ENCODE data around the gene PLK3.
"Not testable (repeated sequence)": the region's sequence is repeated elsewhere in the genome, so short reads cannot be mapped to it uniquely, and the experiment has no call there.

The PLK3 gene

DNA sequence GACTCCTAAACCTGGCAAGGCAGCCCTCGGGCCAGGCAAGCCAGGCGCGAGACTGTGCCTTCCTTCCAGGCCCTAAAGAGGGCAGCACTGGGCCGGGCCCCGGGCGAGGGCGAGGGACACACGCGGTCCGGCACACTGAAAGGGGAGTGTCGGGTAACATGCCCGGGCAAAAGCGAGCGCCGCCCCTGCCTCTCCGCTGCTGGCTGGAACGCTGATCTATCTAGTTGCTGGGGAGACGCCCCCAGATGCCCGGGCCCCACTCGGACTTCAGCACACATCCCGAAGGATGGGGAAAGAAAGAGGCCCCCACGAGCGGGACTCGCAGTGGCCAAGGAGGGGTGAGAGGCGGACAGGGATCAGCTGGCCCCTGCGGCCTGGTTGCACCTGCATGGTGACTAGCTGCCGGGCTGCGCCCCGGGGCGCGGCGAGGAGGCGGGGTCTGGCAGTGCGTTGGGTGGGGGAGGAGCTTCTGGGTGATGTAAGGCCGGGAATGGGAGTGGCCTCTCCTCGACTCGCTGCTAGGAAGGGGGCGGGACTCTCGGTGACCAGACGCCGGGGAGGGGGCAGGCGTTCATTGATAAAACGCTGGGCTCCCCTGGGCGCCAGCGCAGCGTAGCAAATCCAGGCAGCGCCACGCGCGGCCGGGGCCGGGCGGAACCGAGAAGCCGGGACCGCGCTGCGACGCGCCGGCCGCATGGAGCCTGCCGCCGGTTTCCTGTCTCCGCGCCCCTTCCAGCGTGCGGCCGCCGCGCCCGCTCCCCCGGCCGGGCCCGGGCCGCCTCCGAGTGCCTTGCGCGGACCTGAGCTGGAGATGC lies at the start of gene PLK3:
TSS of gene PLK3 (plus strand) at position 608 of the 815 bp plus-strand sequence. CDS start at position 695, 87 bp downstream.
- TF ChIP-seq CTCF (IDR thresholded peaks at IDR 0.05; ENCODE audit: insufficient read depth, low read depth, low read length, missing control alignments): peak; percentile 91
- DNase-seq (ENCODE audit: low read depth): peak; percentile 99
- H3K4me3 ChIP-seq (ENCODE audit: low read depth, low read length): peak within 1 kb of the TSS; percentile 91

GRCh38 chr1:44757420-44757819 lies 42.8 kb upstream of the PLK3 start:
- no peak for TF ChIP-seq CTCF (IDR thresholded peaks at IDR 0.05; ENCODE audit: insufficient read depth, low read depth, low read length, missing control alignments)
- DNase-seq (ENCODE audit: low read depth): peak; percentile 61
- no peak overlapping the region for H3K4me3 ChIP-seq (ENCODE audit: low read depth, low read length)

DNA sequence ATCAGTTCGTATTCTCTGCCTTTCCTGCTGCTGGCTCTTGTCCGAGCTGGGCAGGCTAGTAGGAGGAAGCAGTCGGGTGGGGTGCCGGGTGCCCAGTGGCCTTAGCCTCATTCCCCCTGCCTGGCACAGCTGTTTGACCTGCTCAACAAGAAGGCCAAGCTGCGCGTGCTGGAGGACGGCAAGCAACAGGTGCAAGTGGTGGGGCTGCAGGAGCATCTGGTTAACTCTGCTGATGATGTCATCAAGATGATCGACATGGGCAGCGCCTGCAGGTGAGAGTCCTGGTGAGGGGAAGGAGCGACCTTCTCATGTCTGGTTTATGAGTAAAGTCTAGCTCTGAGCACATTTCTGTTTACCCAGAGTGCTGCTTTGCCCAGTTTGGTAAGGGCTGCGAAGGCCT lies 41.1 kb upstream of the PLK3 start:
- no peak overlapping the region for H3K4me3 ChIP-seq (ENCODE audit: low read depth, low read length)
- no peak for DNase-seq (ENCODE audit: low read depth)
- TF ChIP-seq CTCF (IDR thresholded peaks at IDR 0.05; ENCODE audit: insufficient read depth, low read depth, low read length, missing control alignments): no peak

- TF ChIP-seq CTCF (IDR thresholded peaks at IDR 0.05; ENCODE audit: insufficient read depth, low read depth, low read length, missing control alignments): no peak
- no peak for DNase-seq (ENCODE audit: low read depth)
- H3K4me3 ChIP-seq (ENCODE audit: low read depth, low read length): no peak overlapping the region
Observed at GRCh38 chr1:44760876-44761275, 39.3 kb upstream of the PLK3 start.

DNA sequence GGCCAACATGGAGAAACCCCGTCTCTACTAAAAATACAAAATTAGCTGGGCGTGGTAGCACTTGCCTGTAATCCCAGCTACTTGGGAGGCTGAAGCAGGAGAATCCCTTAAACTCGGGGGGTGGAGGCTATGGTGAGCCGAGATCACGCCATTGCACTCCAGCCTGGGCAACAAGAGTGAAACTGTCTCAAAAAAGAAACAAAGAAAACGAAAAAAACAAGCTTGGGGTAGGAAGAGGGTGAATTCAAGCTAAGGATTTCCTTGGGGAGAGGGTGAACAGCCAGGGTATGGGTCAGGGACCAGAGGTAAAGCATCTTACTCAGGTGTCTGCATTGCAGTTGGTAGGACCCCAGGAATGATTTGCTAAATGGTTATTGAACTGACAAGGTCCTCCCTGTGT lies 33.8 kb upstream of the PLK3 start:
- H3K4me3 ChIP-seq (ENCODE audit: low read depth, low read length); DNase-seq (ENCODE audit: low read depth): not testable (repeated sequence)

DNA sequence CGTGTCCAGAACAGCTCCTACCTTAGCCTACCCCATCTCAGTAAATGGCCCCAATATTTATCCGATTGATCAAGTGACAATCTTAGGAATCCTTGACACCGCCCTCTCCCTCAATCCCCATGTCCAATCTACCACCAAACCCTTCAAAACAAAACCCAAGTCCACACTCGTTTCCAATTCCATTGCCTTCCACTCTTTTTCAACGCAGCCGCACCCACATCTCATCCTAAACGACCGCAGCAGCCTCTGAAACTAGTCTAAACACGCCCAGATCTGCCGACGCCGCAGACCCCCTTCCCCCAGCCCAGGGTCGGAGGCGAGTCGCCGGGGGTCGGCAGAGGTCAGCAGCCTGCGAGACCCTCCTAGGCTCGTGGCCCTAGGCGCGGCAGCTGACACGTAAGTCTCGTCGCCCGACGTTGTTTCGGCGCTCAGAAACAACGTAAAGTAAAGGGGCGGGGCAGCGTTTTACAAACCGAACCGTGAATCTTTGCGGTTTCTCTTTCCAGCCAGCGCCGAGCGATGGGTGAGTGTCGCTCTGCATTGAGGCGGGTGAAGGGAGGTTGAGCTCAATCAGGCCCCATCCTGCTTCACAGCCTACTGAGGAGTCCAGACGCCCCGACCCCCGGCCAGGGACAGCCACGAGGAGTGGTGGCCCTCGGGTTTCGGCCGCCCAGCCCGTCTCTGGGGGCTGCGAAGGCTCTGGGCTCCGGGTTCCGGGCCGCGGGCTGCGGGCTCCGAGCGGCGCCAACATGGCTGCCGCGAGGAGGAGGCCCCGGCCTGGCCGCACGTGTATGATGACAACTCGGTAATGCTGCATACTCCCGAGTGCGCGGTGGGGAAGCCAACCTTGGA lies 24.9 kb upstream of the PLK3 start, which contains the start of gene RPS8:
TSS of gene RPS8 (plus strand) at position 463 of the 852 bp plus-strand sequence. CDS start at position 520, 57 bp downstream.
- peak; percentile 95 for DNase-seq (ENCODE audit: low read depth)
- H3K4me3 ChIP-seq (ENCODE audit: low read depth, low read length): peak within 1 kb of the TSS; percentile 80
- TF ChIP-seq CTCF (IDR thresholded peaks at IDR 0.05; ENCODE audit: insufficient read depth, low read depth, low read length, missing control alignments): no peak

Measured in GM12865 (cell line).